Stimulated activated naive CD8-positive, alpha-beta T cell treated with anti-CD3 and anti-CD28 coated beads, Interleukin-15, Interleukin-2, amounts not matched to agents 100 U/mL and 50 U/mL, for 24 hours (primary cell): ENCODE results near the gene PKD1L1.
"Not testable (repeated sequence)": the region's sequence is repeated elsewhere in the genome, so short reads cannot be mapped to it uniquely, and the experiment has no call there.

Experiments used
- ATAC-seq: fragments of 150-1000 bp; cut with Tn5 transposase; one replicate; pipeline ENCODE4 v1.10.0; 2021
- DNase-seq: peaks from one replicate; pipeline ENCODE4 v3.0.0; 2021

The PKD1L1 gene

GRCh38 chr7:47938574-47939165 lies 9.6 kb downstream of the PKD1L1 start:
- ATAC-seq: no peak
- DNase-seq: no peak

GRCh38 chr7:47937711-47938573 lies 10.3 kb downstream of the PKD1L1 start:
- no peak for DNase-seq
- ATAC-seq: no peak

- peak; percentile 19 for DNase-seq
- ATAC-seq: peak; percentile 80
Measured at GRCh38 chr7:47937065-47937687, 11.1 kb downstream of the PKD1L1 start.

- ATAC-seq: no peak
- no peak for DNase-seq
Measured at GRCh38 chr7:47936323-47936722, 11.9 kb downstream of the PKD1L1 start.

- ATAC-seq: no peak
- no peak for DNase-seq
Measured at GRCh38 chr7:47935336-47935735, 12.9 kb downstream of the PKD1L1 start.

- DNase-seq (no peak), ATAC-seq (no peak)
Measured at GRCh38 chr7:47934831-47935230, 13.4 kb downstream of the PKD1L1 start.

GRCh38 chr7:47933215-47933614 lies 15.1 kb downstream of the PKD1L1 start:
- DNase-seq (no peak), ATAC-seq (no peak)

- DNase-seq (no peak), ATAC-seq (no peak)
Measured at GRCh38 chr7:47932466-47933037, 15.7 kb downstream of the PKD1L1 start.

GRCh38 chr7:47932016-47932415 lies 16.2 kb downstream of the PKD1L1 start:
- no peak for ATAC-seq
- no peak for DNase-seq

- ATAC-seq: no peak
- DNase-seq: no peak
Measured at GRCh38 chr7:47931005-47932004, 17.0 kb downstream of the PKD1L1 start.

GRCh38 chr7:47924266-47924665 lies 24.0 kb downstream of the PKD1L1 start:
- ATAC-seq: no peak
- no peak for DNase-seq

GRCh38 chr7:47923081-47923875 lies 25.0 kb downstream of the PKD1L1 start:
- ATAC-seq, DNase-seq: not testable (repeated sequence)

- not testable (repeated sequence) for ATAC-seq, DNase-seq
Measured at GRCh38 chr7:47916514-47916913, 31.8 kb downstream of the PKD1L1 start.

GRCh38 chr7:47915616-47915976 lies 32.7 kb downstream of the PKD1L1 start:
- ATAC-seq: no peak
- no peak for DNase-seq

- ATAC-seq (no peak), DNase-seq (no peak)
Measured at GRCh38 chr7:47914717-47915615, 33.3 kb downstream of the PKD1L1 start.

- ATAC-seq (no peak), DNase-seq (no peak)
Measured at GRCh38 chr7:47912332-47912731, 35.9 kb downstream of the PKD1L1 start.

- no peak for ATAC-seq
- no peak for DNase-seq
Measured at GRCh38 chr7:47908720-47909119, 39.5 kb downstream of the PKD1L1 start.

GRCh38 chr7:47907981-47908616 lies 40.2 kb downstream of the PKD1L1 start:
- no peak for ATAC-seq
- no peak for DNase-seq

GRCh38 chr7:47906883-47907282 lies 41.4 kb downstream of the PKD1L1 start:
- no peak for DNase-seq
- ATAC-seq: no peak
